WTC11 (cell line): Measurements from ENCODE around the gene KAZN. TPM values are rescaled to one million over a fixed set of nuclear protein-coding genes. Genes with fewer than 3 reads are reported as not detected.

Source experiments
- ATAC-seq: fragments of 200-7000 bp; cut with Tn5 transposase; 2 replicates; pipeline ENCODE4 v1.10.0; 2021; ENCODE audit warnings: mild to moderate bottlenecking, moderate library complexity
- CTCF ChIA-PET: fragments of 300-600 bp; sonication (Branson Sonifier 250); formaldehyde crosslinking; loops from one replicate; lab custom pipeline; 2021; ENCODE audit warnings: antibody characterized with exemption; lab: Charles Lee
- POLR2A ChIA-PET: fragments of 350-600 bp; sonication (Branson Sonifier 250); formaldehyde crosslinking; loops from one replicate; lab custom pipeline; 2021; ENCODE audit warnings: antibody characterized with exemption; lab: Charles Lee
- DNase-seq: peaks from one replicate; pipeline ENCODE4 v3.0.0; 2021; ENCODE audit warnings: low spot score
- H3K27ac Mint-ChIP-seq: 2 replicates; pipeline ENCODE4 v1.8.0; 2021; ENCODE audit warnings: mixed read lengths
- H3K27me3 Mint-ChIP-seq: 2 replicates; pipeline ENCODE4 v1.8.0; 2021; ENCODE audit warnings: low read depth, mild to moderate bottlenecking, moderate library complexity, mixed read lengths
- H3K36me3 Mint-ChIP-seq: 2 replicates; pipeline ENCODE4 v1.8.0; 2021; ENCODE audit warnings: mixed read lengths
- H3K4me1 Mint-ChIP-seq: 2 replicates; pipeline ENCODE4 v1.8.0; 2022; ENCODE audit warnings: mixed read lengths
- H3K4me3 Mint-ChIP-seq: 2 replicates; pipeline ENCODE4 v1.8.0; 2021; ENCODE audit warnings: mild to moderate bottlenecking, moderate library complexity, mixed read lengths
- H3K9me3 Mint-ChIP-seq: 2 replicates; pipeline ENCODE4 v1.8.0; 2021; ENCODE audit warnings: mixed read lengths
- ATF1 ChIP-seq: sonication (generic); formaldehyde crosslinking; IDR thresholded peaks from 2 replicates; pipeline ENCODE4 v1.8.1; 2023; ENCODE audit warnings: mild to moderate bottlenecking, moderate library complexity, missing genetic modification reagents
- CREB1 ChIP-seq: sonication (generic); formaldehyde crosslinking; IDR thresholded peaks from 2 replicates; pipeline ENCODE4 v1.8.0; 2023; ENCODE audit warnings: mild to moderate bottlenecking, missing genetic modification reagents
- ELF4 ChIP-seq: sonication (generic); formaldehyde crosslinking; IDR thresholded peaks from 2 replicates; pipeline ENCODE4 v1.8.1; 2022; ENCODE audit warnings: low read depth, mild to moderate bottlenecking, moderate library complexity, missing genetic modification reagents
- ESRRA ChIP-seq: sonication (generic); formaldehyde crosslinking; IDR thresholded peaks from 2 replicates; pipeline ENCODE4 v1.8.1; 2022; ENCODE audit warnings: mild to moderate bottlenecking, missing genetic modification reagents, borderline replicate concordance
- GTF2I ChIP-seq: fragments of 250-450 bp; sonication (Bioruptor Pico); conservative IDR thresholded peaks from 2 replicates; pipeline ENCODE4 v1.4.0; 2021; ENCODE audit warnings: mild to moderate bottlenecking
- JAZF1 ChIP-seq: fragments of 250-450 bp; sonication (Bioruptor Pico); IDR thresholded peaks from 2 replicates; pipeline ENCODE4 v1.9.0; 2021; ENCODE audit warnings: moderate library complexity, mild to moderate bottlenecking, inconsistent platforms
- KAT7 ChIP-seq: sonication (generic); formaldehyde crosslinking; IDR thresholded peaks from 2 replicates; pipeline ENCODE4 v1.8.1; 2023; ENCODE audit warnings: missing genetic modification reagents, mild to moderate bottlenecking, borderline replicate concordance
- MXD4 ChIP-seq: fragments of 250-450 bp; sonication (Bioruptor Pico); IDR thresholded peaks from 2 replicates; pipeline ENCODE4 v1.8.0; 2021; ENCODE audit warnings: mild to moderate bottlenecking, moderate library complexity, borderline replicate concordance
- RELA ChIP-seq: sonication (generic); formaldehyde crosslinking; IDR thresholded peaks from 2 replicates; pipeline ENCODE4 v1.8.1; 2022; ENCODE audit warnings: missing genetic modification reagents, mild to moderate bottlenecking, borderline replicate concordance
- RORB ChIP-seq: fragments of 250-450 bp; sonication (Bioruptor Pico); IDR thresholded peaks from 2 replicates; pipeline ENCODE4 v1.9.0; 2021; ENCODE audit warnings: mild to moderate bottlenecking
- SMAD4 ChIP-seq: sonication (generic); formaldehyde crosslinking; IDR thresholded peaks from 2 replicates; pipeline ENCODE4 v1.8.0; 2022; ENCODE audit warnings: mild to moderate bottlenecking, missing genetic modification reagents
- TEAD1 ChIP-seq: sonication (generic); formaldehyde crosslinking; IDR thresholded peaks from 2 replicates; pipeline ENCODE4 v1.8.0; 2022; ENCODE audit warnings: mild to moderate bottlenecking, missing genetic modification reagents
- TEAD4 ChIP-seq: sonication (generic); formaldehyde crosslinking; IDR thresholded peaks from 2 replicates; pipeline ENCODE4 v1.8.0; 2022; ENCODE audit warnings: mild to moderate bottlenecking, missing genetic modification reagents
- ZNF219 ChIP-seq: sonication (generic); formaldehyde crosslinking; IDR thresholded peaks from 2 replicates; pipeline ENCODE4 v1.8.0; 2023; ENCODE audit warnings: missing genetic modification reagents, mild to moderate bottlenecking, borderline replicate concordance
- total RNA-seq: library from RNA; stranded (reverse); gene quantifications from 3 replicates; pipeline ENCODE4 v1.2.3, GENCODE V29; 2021
- TF ChIP-seq, protein P1 (sequence below): sonication (generic); formaldehyde crosslinking; IDR thresholded peaks from 2 replicates; pipeline ENCODE4 v1.8.1; 2022; ENCODE audit warnings: mild to moderate bottlenecking, moderate library complexity, missing genetic modification reagents
- TF ChIP-seq, protein P2 (sequence below): sonication (generic); formaldehyde crosslinking; IDR thresholded peaks from 2 replicates; pipeline ENCODE4 v1.8.0; 2022; ENCODE audit warnings: mild to moderate bottlenecking, missing genetic modification reagents
- TF ChIP-seq, protein P3 (sequence below): sonication (generic); formaldehyde crosslinking; IDR thresholded peaks from 2 replicates; pipeline ENCODE4 v1.8.0; 2022; ENCODE audit warnings: missing genetic modification reagents
- TF ChIP-seq, protein P4 (sequence below): sonication (generic); formaldehyde crosslinking; IDR thresholded peaks from 2 replicates; pipeline ENCODE4 v1.8.1; 2022; ENCODE audit warnings: low read depth, mild to moderate bottlenecking, moderate library complexity, missing genetic modification reagents, borderline replicate concordance
- TF ChIP-seq, protein P5 (sequence below): sonication (generic); formaldehyde crosslinking; IDR thresholded peaks from 2 replicates; pipeline ENCODE4 v1.8.0; 2022; ENCODE audit warnings: mild to moderate bottlenecking, missing genetic modification reagents
- TF ChIP-seq, protein P6 (sequence below): sonication (generic); formaldehyde crosslinking; IDR thresholded peaks from 2 replicates; pipeline ENCODE4 v1.8.0; 2022; ENCODE audit warnings: mild to moderate bottlenecking, missing genetic modification reagents

The KAZN gene
- total RNA-seq, 1 experiment from 2014 or later: 19.9 TPM

DNA sequence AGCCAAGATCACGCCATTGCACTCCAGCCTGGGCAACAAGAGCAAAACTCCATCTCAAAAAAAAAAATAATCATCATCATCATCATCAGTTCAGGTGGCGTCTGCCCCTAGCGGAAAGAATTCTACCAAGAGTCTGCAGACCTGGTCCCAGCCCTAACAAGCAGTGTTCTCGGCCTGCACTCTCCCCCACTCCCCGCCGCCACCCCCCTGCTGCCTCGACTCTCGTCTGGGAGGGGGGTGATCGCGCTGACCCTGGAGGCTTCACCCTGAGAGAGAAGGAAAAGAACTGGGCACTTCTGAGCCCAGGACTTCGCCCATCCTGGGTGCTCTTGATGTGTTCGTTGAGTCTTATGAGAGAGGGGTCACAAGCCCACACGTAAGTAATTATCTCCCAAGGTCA is 394.9 kb downstream of the KAZN start:
- CTCF ChIA-PET: interaction anchor here (0.8 to 0.9 kb wide), 2 partner anchors 10 to 35 kb away, joined by 3 to 4 read pairs; no protein-coding TSS in a partner anchor

DNA sequence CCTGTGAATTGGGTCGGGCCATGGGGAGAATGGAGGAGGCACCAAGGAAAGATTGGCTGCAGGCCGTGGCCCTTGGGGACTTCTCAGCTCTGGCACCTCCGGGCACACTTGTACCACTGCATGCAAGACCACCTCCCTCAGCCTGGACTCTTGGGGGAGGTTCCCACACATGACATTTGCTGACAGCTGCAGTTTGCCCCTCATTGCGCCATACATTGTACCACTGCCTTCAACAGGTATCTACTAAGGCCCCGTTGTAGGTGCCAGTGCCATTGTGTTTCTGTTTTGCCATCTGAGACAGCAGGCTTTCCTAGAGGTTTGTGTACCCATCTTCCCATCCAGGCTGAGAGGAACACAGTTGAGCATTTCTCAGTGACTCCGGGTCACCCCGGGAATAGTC is 395.7 kb downstream of the KAZN start:
- Mint-ChIP-seq H3K36me3 (no peaks in the 10 kb centered on the region), H3K27me3 (no peaks in the 10 kb centered on the region), H3K4me1 (peaks cover 9% of the 10 kb centered on the region), H3K9me3 (no peaks in the 10 kb centered on the region), H3K27ac (no peak overlapping the region), H3K4me3 (no peak overlapping the region)
- TF ChIP-seq, protein P1, sequence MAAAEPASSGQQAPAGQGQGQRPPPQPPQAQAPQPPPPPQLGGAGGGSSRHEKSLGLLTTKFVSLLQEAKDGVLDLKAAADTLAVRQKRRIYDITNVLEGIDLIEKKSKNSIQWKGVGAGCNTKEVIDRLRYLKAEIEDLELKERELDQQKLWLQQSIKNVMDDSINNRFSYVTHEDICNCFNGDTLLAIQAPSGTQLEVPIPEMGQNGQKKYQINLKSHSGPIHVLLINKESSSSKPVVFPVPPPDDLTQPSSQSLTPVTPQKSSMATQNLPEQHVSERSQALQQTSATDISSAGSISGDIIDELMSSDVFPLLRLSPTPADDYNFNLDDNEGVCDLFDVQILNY (CRISPR knock-in tag): no peak
- TF ChIP-seq GTF2I (CRISPR knock-in tag) (no peak), ESRRA (no peak), MXD4 (no peak), CREB1 (CRISPR knock-in tag) (no peak), ELF4 (CRISPR knock-in tag) (no peak), SMAD4 (no peak), JAZF1 (CRISPR knock-in tag) (no peak), RORB (CRISPR knock-in tag) (no peak), TEAD1 (CRISPR knock-in tag) (no peak), RELA (no peak), ZNF219 (no peak)
- TF ChIP-seq, protein P2, sequence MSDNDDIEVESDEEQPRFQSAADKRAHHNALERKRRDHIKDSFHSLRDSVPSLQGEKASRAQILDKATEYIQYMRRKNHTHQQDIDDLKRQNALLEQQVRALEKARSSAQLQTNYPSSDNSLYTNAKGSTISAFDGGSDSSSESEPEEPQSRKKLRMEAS: no peak
- TF ChIP-seq, protein P3, sequence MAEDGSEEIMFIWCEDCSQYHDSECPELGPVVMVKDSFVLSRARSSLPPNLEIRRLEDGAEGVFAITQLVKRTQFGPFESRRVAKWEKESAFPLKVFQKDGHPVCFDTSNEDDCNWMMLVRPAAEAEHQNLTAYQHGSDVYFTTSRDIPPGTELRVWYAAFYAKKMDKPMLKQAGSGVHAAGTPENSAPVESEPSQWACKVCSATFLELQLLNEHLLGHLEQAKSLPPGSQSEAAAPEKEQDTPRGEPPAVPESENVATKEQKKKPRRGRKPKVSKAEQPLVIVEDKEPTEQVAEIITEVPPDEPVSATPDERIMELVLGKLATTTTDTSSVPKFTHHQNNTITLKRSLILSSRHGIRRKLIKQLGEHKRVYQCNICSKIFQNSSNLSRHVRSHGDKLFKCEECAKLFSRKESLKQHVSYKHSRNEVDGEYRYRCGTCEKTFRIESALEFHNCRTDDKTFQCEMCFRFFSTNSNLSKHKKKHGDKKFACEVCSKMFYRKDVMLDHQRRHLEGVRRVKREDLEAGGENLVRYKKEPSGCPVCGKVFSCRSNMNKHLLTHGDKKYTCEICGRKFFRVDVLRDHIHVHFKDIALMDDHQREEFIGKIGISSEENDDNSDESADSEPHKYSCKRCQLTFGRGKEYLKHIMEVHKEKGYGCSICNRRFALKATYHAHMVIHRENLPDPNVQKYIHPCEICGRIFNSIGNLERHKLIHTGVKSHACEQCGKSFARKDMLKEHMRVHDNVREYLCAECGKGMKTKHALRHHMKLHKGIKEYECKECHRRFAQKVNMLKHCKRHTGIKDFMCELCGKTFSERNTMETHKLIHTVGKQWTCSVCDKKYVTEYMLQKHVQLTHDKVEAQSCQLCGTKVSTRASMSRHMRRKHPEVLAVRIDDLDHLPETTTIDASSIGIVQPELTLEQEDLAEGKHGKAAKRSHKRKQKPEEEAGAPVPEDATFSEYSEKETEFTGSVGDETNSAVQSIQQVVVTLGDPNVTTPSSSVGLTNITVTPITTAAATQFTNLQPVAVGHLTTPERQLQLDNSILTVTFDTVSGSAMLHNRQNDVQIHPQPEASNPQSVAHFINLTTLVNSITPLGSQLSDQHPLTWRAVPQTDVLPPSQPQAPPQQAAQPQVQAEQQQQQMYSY (CRISPR knock-in tag): no peak
- TF ChIP-seq, protein P4, sequence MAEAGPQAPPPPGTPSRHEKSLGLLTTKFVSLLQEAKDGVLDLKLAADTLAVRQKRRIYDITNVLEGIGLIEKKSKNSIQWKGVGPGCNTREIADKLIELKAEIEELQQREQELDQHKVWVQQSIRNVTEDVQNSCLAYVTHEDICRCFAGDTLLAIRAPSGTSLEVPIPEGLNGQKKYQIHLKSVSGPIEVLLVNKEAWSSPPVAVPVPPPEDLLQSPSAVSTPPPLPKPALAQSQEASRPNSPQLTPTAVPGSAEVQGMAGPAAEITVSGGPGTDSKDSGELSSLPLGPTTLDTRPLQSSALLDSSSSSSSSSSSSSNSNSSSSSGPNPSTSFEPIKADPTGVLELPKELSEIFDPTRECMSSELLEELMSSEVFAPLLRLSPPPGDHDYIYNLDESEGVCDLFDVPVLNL (CRISPR knock-in tag): no peak
- TF ChIP-seq, protein P5, sequence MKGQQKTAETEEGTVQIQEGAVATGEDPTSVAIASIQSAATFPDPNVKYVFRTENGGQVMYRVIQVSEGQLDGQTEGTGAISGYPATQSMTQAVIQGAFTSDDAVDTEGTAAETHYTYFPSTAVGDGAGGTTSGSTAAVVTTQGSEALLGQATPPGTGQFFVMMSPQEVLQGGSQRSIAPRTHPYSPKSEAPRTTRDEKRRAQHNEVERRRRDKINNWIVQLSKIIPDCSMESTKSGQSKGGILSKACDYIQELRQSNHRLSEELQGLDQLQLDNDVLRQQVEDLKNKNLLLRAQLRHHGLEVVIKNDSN (CRISPR knock-in tag): no peak
- TF ChIP-seq, protein P6, sequence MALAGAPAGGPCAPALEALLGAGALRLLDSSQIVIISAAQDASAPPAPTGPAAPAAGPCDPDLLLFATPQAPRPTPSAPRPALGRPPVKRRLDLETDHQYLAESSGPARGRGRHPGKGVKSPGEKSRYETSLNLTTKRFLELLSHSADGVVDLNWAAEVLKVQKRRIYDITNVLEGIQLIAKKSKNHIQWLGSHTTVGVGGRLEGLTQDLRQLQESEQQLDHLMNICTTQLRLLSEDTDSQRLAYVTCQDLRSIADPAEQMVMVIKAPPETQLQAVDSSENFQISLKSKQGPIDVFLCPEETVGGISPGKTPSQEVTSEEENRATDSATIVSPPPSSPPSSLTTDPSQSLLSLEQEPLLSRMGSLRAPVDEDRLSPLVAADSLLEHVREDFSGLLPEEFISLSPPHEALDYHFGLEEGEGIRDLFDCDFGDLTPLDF (CRISPR knock-in tag): no peak
- DNase-seq (no peak), ATAC-seq (no peak)
- CTCF ChIA-PET: interaction anchor here (0.8 kb wide), 1 partner anchor 11 kb away, joined by 3 read pairs; no protein-coding TSS in a partner anchor
- POLR2A ChIA-PET: no interaction called here

More for the DNA sequence above, 394.9 kb downstream of the KAZN start:
- Mint-ChIP-seq H3K27me3 (no peaks in the 10 kb centered on the region), H3K4me3 (no peak overlapping the region)
- POLR2A ChIA-PET: no interaction called here
- TF ChIP-seq KAT7 (CRISPR knock-in tag): no peak
- TF ChIP-seq TEAD4 (CRISPR knock-in tag): no peak
- no peak for TF ChIP-seq ATF1 (CRISPR knock-in tag)
- TF ChIP-seq, all 79 proteins: peak for 0
- H3K36me3 Mint-ChIP-seq: no peaks in the 10 kb centered on the region
- H3K27ac Mint-ChIP-seq: no peak overlapping the region
- H3K9me3 Mint-ChIP-seq: no peaks in the 10 kb centered on the region
- ATAC-seq: peak; percentile 34
- no peak for DNase-seq
- peaks cover 9% of the 10 kb centered on the region for H3K4me1 Mint-ChIP-seq
